ENCODE data around the gene TMEM140. TPM values are rescaled to one million over a fixed set of nuclear protein-coding genes. Genes with fewer than 3 reads are reported as not detected.

The TMEM140 gene
- total and polyA plus RNA-seq, 9 of the 15 experiments (the other 6 are each of a cell fraction or from before 2014, with no cell fraction given): 0.03 to 0.82 (median 0.23) TPM

GRCh38 chr7:135143885-135144668 is 3.8 kb upstream of the TMEM140 start:
- intact Hi-C loops (cut with micrococcal nuclease): no loop called here
- 18% methylated on average over 3 of the region's 3 CpGs for WGBS (ENCODE audit: insufficient coverage, low coverage, missing lambda C conversion rate)
- POLR2A ChIA-PET: interaction anchor here (0.7 to 1.2 kb wide), 2 partner anchors 10 to 40 kb away, joined by 3 read pairs; no protein-coding TSS in a partner anchor

More at GRCh38 chr7:135143885-135144668, 3.8 kb upstream of the TMEM140 start:
- H3K9me1 ChIP-seq (ENCODE audit: control insufficient read depth, insufficient read depth, low read length): no peaks in the 10 kb centered on the region
- no peaks in the 10 kb centered on the region for H3K36me3 ChIP-seq (ENCODE audit: control insufficient read depth, insufficient read depth, low read length)
- CTCF ChIA-PET (ENCODE audit: low intra/inter-chr PET ratio): no interaction called here
- H3K9ac ChIP-seq (ENCODE audit: insufficient read depth in 1 of 2, low read depth in 2 of 2, low read length in 2 of 2): no peak overlapping the region
- H3K27ac ChIP-seq (ENCODE audit: extremely low read depth, low read depth, low read length): no peak overlapping the region
- no peak overlapping the region for H3K4me3 ChIP-seq
- TF ChIP-seq DNMT1 (IDR thresholded peaks at IDR 0.05) (no peak), MYNN (IDR thresholded peaks at IDR 0.05) (no peak), MYNN (CRISPR knock-in tag; IDR thresholded peaks at IDR 0.05) (no peak), ZNF217 (CRISPR knock-in tag; IDR thresholded peaks at IDR 0.05) (no peak), ZNF644 (tag; IDR thresholded peaks at IDR 0.05; ENCODE audit: low read depth) (no peak), THRB (CRISPR knock-in tag; conservative IDR thresholded peaks at IDR 0.05) (no peak), BRD4 (IDR thresholded peaks at IDR 0.05) (no peak)
- ATAC-seq: no peak
- no peak overlapping the region for H2AFZ ChIP-seq (ENCODE audit: low read depth, low read length)
- BruUV-seq (replicated peaks): no TSS peak
- no peaks in the 10 kb centered on the region for H3K9me3 ChIP-seq (replicated peaks; ENCODE audit: control insufficient read depth, insufficient read depth, low read depth, low read length)
- H4K20me1 ChIP-seq (replicated peaks; ENCODE audit: control insufficient read depth, insufficient read depth, low read length): no peaks in the 10 kb centered on the region
- FAIRE-seq: no peak
- DNase-seq (ENCODE audit: extremely low read depth in 1 of 4, low spot score in 3 of 4): no peak
- no peaks in the 10 kb centered on the region for H3K79me2 ChIP-seq (ENCODE audit: control insufficient read depth, insufficient read depth, low read length)
- in situ Hi-C loops (cut with MboI): no loop called here
- H3K4me2 ChIP-seq (ENCODE audit: insufficient read depth, low read length): no peak overlapping the region
- peaks cover 0 to 11% of the 10 kb centered on the region in 2 experiments; a peak in 3 of 5 replicates for H3K4me1 ChIP-seq (replicated peaks in 1 of 2; ENCODE audit: control insufficient read depth in 2 of 2, insufficient read depth in 2 of 2, low read length in 2 of 2)
- no peaks in the 10 kb centered on the region for H3K27me3 ChIP-seq (ENCODE audit: control insufficient read depth in 2 of 2, insufficient read depth in 2 of 2, low read length in 2 of 2)

Measured in K562 (cell line).